ENCODE measurements around the gene DSCAML1. TPM values are rescaled to one million over a fixed set of nuclear protein-coding genes. Genes with fewer than 3 reads are reported as not detected.
"Not testable (repeated sequence)": the region's sequence is repeated elsewhere in the genome, so short reads cannot be mapped to it uniquely, and the experiment has no call there.

DSCAML1 gene
- total RNA-seq, 2 experiments from 2014 or later: not detected

DNA sequence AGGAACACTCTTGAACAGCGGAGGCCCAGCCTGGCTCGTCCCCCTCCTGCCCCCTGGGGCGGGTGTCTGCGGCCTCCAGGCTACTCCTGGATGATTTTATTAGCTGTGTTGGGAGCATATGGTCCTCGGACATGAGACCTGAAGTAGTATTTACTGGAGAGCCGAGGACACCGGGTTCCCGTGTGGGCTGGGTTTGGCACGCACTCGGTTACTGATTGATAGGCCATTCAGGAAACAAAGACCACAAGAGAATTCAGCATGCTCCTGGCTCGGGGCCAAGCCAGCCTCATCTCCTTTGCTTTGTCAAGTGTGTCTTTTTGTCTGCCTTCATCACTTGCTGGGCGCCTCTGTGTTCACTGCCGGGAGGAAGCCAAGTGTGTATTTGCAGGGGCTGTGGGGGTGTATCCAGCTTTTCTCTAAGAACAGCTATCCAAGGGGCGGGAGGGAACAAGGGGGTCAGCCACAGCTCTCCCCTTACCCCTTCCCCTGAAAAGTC lies 17.8 kb upstream of the DSCAML1 start:
- Histone ChIP-seq H3K4me2 (ENCODE audit: low read length) (peak overlapping the region; percentile 63), H3K4me3 (ENCODE audit: low read depth, low read length, poor library complexity, severe bottlenecking) (peak overlapping the region; percentile 26), H3K36me3 (ENCODE audit: insufficient read depth, low read length) (no peaks in the 10 kb centered on the region), H3K27ac (ENCODE audit: low read depth, low read length, poor library complexity, severe bottlenecking) (no peak overlapping the region), H2AFZ (ENCODE audit: low read length) (no peak overlapping the region), H3K9me2 (ENCODE audit: insufficient read depth, low read length) (no peaks in the 10 kb centered on the region), H3K9me3 (ENCODE audit: low read length) (no peaks in the 10 kb centered on the region), H3K4me1 (ENCODE audit: insufficient read depth, low read length, poor library complexity, severe bottlenecking) (peaks cover 16% of the 10 kb centered on the region), H4K20me1 (ENCODE audit: insufficient read depth, low read length) (no peaks in the 10 kb centered on the region; the same call in 1 of the 2 replicates), H3K79me2 (ENCODE audit: insufficient read depth, low read depth, low read length) (no peaks in the 10 kb centered on the region)
- ChIA-PET POLR2A (interaction anchor here (1.3 kb wide), 1 partner anchor 10 kb away, joined by 3 read pairs; the partner anchor contains the start of gene FXYD2), CTCF (ENCODE audit: unreplicated experiment) (interaction anchor here (0.8 to 1.2 kb wide), 3 partner anchors 9 to 136 kb away, joined by 3 to 4 read pairs (median 3); no protein-coding TSS in a partner anchor)
- intact Hi-C loops (cut with micrococcal nuclease; ENCODE audit: unreplicated experiment): loop anchor here (10.0 kb wide), 2 partner anchors 130 to 360 kb away; partner anchors contain the start of gene SCN2B
- BruUV-seq (replicated peaks): no TSS peak
- DNase-seq (ENCODE audit: low spot score): peak; percentile 62
- TF ChIP-seq, protein P1, sequence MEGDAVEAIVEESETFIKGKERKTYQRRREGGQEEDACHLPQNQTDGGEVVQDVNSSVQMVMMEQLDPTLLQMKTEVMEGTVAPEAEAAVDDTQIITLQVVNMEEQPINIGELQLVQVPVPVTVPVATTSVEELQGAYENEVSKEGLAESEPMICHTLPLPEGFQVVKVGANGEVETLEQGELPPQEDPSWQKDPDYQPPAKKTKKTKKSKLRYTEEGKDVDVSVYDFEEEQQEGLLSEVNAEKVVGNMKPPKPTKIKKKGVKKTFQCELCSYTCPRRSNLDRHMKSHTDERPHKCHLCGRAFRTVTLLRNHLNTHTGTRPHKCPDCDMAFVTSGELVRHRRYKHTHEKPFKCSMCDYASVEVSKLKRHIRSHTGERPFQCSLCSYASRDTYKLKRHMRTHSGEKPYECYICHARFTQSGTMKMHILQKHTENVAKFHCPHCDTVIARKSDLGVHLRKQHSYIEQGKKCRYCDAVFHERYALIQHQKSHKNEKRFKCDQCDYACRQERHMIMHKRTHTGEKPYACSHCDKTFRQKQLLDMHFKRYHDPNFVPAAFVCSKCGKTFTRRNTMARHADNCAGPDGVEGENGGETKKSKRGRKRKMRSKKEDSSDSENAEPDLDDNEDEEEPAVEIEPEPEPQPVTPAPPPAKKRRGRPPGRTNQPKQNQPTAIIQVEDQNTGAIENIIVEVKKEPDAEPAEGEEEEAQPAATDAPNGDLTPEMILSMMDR (conservative IDR thresholded peaks at IDR 0.05; ENCODE audit: low read length): no peak
- TF ChIP-seq EZH2phosphoT487 (IDR thresholded peaks at IDR 0.05; ENCODE audit: borderline replicate concordance, low read depth, low read length): no peak

DNA sequence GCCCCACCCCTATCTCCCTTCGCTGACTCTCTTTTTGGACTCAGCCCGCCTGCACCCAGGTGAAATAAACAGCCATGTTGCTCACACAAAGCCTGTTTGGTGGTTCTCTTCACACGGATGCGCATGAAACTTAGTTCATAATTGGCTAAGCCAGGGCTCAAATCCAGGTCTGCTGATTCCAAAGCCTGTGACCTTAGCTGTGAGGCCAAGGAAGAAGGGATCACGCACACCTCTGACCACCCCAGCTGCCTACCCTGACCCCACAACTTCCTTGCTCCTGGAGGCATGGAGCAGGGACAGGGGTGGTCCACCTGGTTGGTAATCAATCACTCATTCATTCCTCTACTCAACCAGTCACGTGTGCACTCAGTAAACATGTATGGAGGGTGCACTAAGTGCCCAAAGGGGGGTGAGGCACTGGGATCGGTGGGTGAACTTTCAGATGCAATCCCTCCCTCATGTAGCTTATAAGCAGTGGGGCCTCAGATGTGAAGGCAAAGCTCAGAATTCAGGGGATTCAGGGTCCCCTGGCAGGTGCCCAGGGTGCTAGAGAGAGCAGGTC lies 17.3 kb upstream of the DSCAML1 start:
- Histone ChIP-seq H3K4me2 (ENCODE audit: low read length) (no peak overlapping the region), H3K4me1 (ENCODE audit: insufficient read depth, low read length, poor library complexity, severe bottlenecking) (peaks cover 16% of the 10 kb centered on the region), H2AFZ (ENCODE audit: low read length) (no peak overlapping the region), H3K9me3 (ENCODE audit: low read length) (no peaks in the 10 kb centered on the region), H3K27ac (ENCODE audit: low read depth, low read length, poor library complexity, severe bottlenecking) (no peak overlapping the region), H3K4me3 (ENCODE audit: low read depth, low read length, poor library complexity, severe bottlenecking) (no peak overlapping the region), H4K20me1 (ENCODE audit: insufficient read depth, low read length) (no peaks in the 10 kb centered on the region; the same call in 1 of the 2 replicates), H3K9me2 (ENCODE audit: insufficient read depth, low read length) (no peaks in the 10 kb centered on the region), H3K79me2 (ENCODE audit: insufficient read depth, low read depth, low read length) (no peaks in the 10 kb centered on the region), H3K36me3 (ENCODE audit: insufficient read depth, low read length) (no peaks in the 10 kb centered on the region)
- TF ChIP-seq, protein P1 (conservative IDR thresholded peaks at IDR 0.05; ENCODE audit: low read length): no peak
- no peak for TF ChIP-seq EZH2phosphoT487 (IDR thresholded peaks at IDR 0.05; ENCODE audit: borderline replicate concordance, low read depth, low read length)
- no TSS peak for BruUV-seq (replicated peaks)
- intact Hi-C loops (cut with micrococcal nuclease; ENCODE audit: unreplicated experiment): loop anchor here (10.0 kb wide), 2 partner anchors 131 to 361 kb away; partner anchors contain the start of gene SCN2B
- DNase-seq (ENCODE audit: low spot score): no peak
- ChIA-PET CTCF (ENCODE audit: unreplicated experiment) (no interaction called here), POLR2A (no interaction called here)

DNA sequence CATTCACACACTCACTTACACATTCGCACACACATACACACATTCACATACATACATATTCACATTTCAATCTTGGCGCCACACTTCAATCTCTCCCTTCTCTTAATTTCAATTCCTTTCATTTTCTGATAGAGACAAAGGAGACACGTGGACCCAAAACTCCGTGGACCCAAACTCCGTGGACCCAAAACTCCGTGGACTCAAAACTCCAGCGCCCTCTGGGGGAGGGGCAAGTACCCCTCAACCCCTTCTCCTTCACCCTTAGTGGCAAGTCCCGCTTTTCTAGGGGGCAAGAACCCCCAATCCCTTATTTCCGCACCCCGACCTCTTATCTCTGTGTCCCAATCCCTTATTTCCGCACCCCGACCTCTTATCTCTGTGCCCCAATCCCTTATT lies 13.0 kb upstream of the DSCAML1 start:
- POLR2A ChIA-PET; H3K9me3 ChIP-seq (ENCODE audit: low read length); H2AFZ ChIP-seq (ENCODE audit: low read length); H3K4me3 ChIP-seq (ENCODE audit: low read depth, low read length, poor library complexity, severe bottlenecking); H3K4me2 ChIP-seq (ENCODE audit: low read length); BruUV-seq (replicated peaks); H3K36me3 ChIP-seq (ENCODE audit: insufficient read depth, low read length); H3K79me2 ChIP-seq (ENCODE audit: insufficient read depth, low read depth, low read length); CTCF ChIA-PET (ENCODE audit: unreplicated experiment); DNase-seq (ENCODE audit: low spot score); H3K9me2 ChIP-seq (ENCODE audit: insufficient read depth, low read length); H3K27ac ChIP-seq (ENCODE audit: low read depth, low read length, poor library complexity, severe bottlenecking); H3K4me1 ChIP-seq (ENCODE audit: insufficient read depth, low read length, poor library complexity, severe bottlenecking); H4K20me1 ChIP-seq (ENCODE audit: insufficient read depth, low read length): not testable (repeated sequence)
- intact Hi-C loops (cut with micrococcal nuclease; ENCODE audit: unreplicated experiment): loop anchor here (10.0 kb wide), 2 partner anchors 135 to 365 kb away; partner anchors contain the start of gene SCN2B

All from OCI-LY7 (cell line).